IMR-90 (cell line): Measurements from ENCODE around the gene GFOD2. TPM values are rescaled to one million over a fixed set of nuclear protein-coding genes. Genes with fewer than 3 reads are reported as not detected.

Source experiments
- ATAC-seq: fragments of 200-7000 bp; cut with Tn5 transposase; 2 replicates; pipeline ENCODE4 v1.9.1; 2020; ENCODE audit warnings: low read depth, mild to moderate bottlenecking, moderate library complexity
- BruUV-seq: library from RNA; stranded (reverse); fragments of 400-500 nt; replicated peaks from 2 replicates; lab custom pipeline; 2021; lab: Mats Ljungman, UMichigan
- CTCF ChIA-PET: fragments of 300-600 bp; formaldehyde crosslinking; extraction: SDS; loops from one replicate; lab custom pipeline; 2021; ENCODE audit warnings: antibody characterized with exemption; lab: Yijun Ruan, JAX
- POLR2A ChIA-PET: fragments of 300-600 bp; sonication (Branson Sonifier 250); formaldehyde crosslinking; loops from one replicate; lab custom pipeline; 2022; ENCODE audit warnings: antibody characterized with exemption; ENCODE audit not compliant: unreplicated experiment; lab: Charles Lee
- DNase-seq: peaks from one replicate; pipeline ENCODE4 v3.0.0; 2013
- H2AFZ ChIP-seq: replicated peaks from 2 replicates; pipeline ENCODE3; 2013; ENCODE audit warnings: low read length, mild to moderate bottlenecking; ENCODE audit not compliant: poor library complexity
- H2AK5ac ChIP-seq: 2 replicates; pipeline ENCODE4 v1.6.1; 2013; ENCODE audit warnings: low read depth, low read length, inconsistent platforms
- H2AK9ac ChIP-seq: replicated peaks from 2 replicates; pipeline ENCODE3; 2013; ENCODE audit warnings: mild to moderate bottlenecking, low read depth, low read length, moderate library complexity; ENCODE audit not compliant: poor library complexity
- H2BK120ac ChIP-seq: 2 replicates; pipeline ENCODE4 v1.6.1; 2013; ENCODE audit warnings: low read depth, low read length, inconsistent platforms
- H2BK15ac ChIP-seq: 3 replicates; pipeline ENCODE4 v1.6.1; 2013; ENCODE audit warnings: low read depth, low read length, inconsistent platforms
- H2BK20ac ChIP-seq: 2 replicates; pipeline ENCODE4 v1.6.1; 2013; ENCODE audit warnings: low read depth, mild to moderate bottlenecking, inconsistent platforms, low read length, moderate library complexity
- H2BK5ac ChIP-seq: 2 replicates; pipeline ENCODE4 v1.6.1; 2013; ENCODE audit warnings: mild to moderate bottlenecking, low read depth, low read length, inconsistent platforms; ENCODE audit not compliant: poor library complexity, severe bottlenecking
- H3K14ac ChIP-seq: replicated peaks from 2 replicates; pipeline ENCODE4 v1.6.1; 2013; ENCODE audit warnings: low read depth, low read length, inconsistent platforms
- H3K18ac ChIP-seq: 2 replicates; pipeline ENCODE4 v1.6.1; 2013; ENCODE audit warnings: low read depth, low read length, control low read depth
- H3K23ac ChIP-seq: 2 replicates; pipeline ENCODE4 v1.6.1; 2013; ENCODE audit warnings: low read depth, low read length, inconsistent platforms
- H3K27ac ChIP-seq: 2 replicates; pipeline ENCODE4 v1.5.1; 2013; ENCODE audit warnings: mild to moderate bottlenecking, control low read depth, low read length; ENCODE audit not compliant: insufficient read depth
- H3K27me3 ChIP-seq: 2 replicates; pipeline ENCODE4 v1.6.1; 2013; ENCODE audit warnings: low read length; ENCODE audit not compliant: control insufficient read depth, insufficient read depth
- H3K36me3 ChIP-seq: 2 replicates; pipeline ENCODE4 v1.6.1; 2013; ENCODE audit warnings: low read length, mixed read lengths; ENCODE audit not compliant: control insufficient read depth, insufficient read depth
- H3K4ac ChIP-seq: 2 replicates; pipeline ENCODE4 v1.6.1; 2013; ENCODE audit warnings: low read depth, low read length, inconsistent platforms
- H3K4me1 ChIP-seq: 2 replicates; pipeline ENCODE4 v1.6.1; 2013; ENCODE audit warnings: low read length, mixed read lengths; ENCODE audit not compliant: control insufficient read depth, insufficient read depth
- H3K4me2 ChIP-seq: 2 replicates; pipeline ENCODE4 v1.6.1; 2013; ENCODE audit warnings: low read depth, mild to moderate bottlenecking, control low read depth, low read length, moderate library complexity
- H3K4me3 ChIP-seq: 2 replicates; pipeline ENCODE4 v1.5.1; 2013; ENCODE audit warnings: low read depth, mild to moderate bottlenecking, control low read depth, low read length, moderate library complexity; ENCODE audit not compliant: insufficient read depth
- H3K56ac ChIP-seq: 2 replicates; pipeline ENCODE4 v1.6.1; 2013; ENCODE audit warnings: low read length, inconsistent platforms; ENCODE audit not compliant: insufficient read depth; ENCODE audit errors: extremely low read depth
- H3K79me1 ChIP-seq, 2 experiments: 2 replicates each; pipeline ENCODE4 v1.6.1; 2013; ENCODE audit warnings: low read length in 2 of 2, inconsistent platforms in 1 of 2, low read depth in 1 of 2
- H3K9ac ChIP-seq: 2 replicates; pipeline ENCODE4 v1.6.1; 2013; ENCODE audit warnings: low read depth, low read length, control low read depth
- H3K9me1 ChIP-seq: 2 replicates; pipeline ENCODE4 v1.6.1; 2013; ENCODE audit warnings: low read length, inconsistent platforms; ENCODE audit not compliant: insufficient read depth
- H3K9me3 ChIP-seq: 2 replicates; pipeline ENCODE4 v1.6.1; 2013; ENCODE audit warnings: low read length; ENCODE audit not compliant: control insufficient read depth, insufficient read depth
- H4K20me1 ChIP-seq: 2 replicates; pipeline ENCODE4 v1.6.1; 2013; ENCODE audit warnings: low read length, inconsistent platforms; ENCODE audit not compliant: insufficient read depth
- H4K5ac ChIP-seq: 2 replicates; pipeline ENCODE4 v1.6.1; 2013; ENCODE audit warnings: mild to moderate bottlenecking, low read depth, low read length, control low read depth
- H4K8ac ChIP-seq, 2 experiments: 2 replicates each; pipeline ENCODE4 v1.6.1; 2013; ENCODE audit warnings: low read depth in 2 of 2, low read length in 2 of 2, control low read depth in 1 of 2, inconsistent platforms in 1 of 2
- H4K91ac ChIP-seq: 2 replicates; pipeline ENCODE4 v1.6.1; 2013; ENCODE audit warnings: low read depth, low read length, inconsistent platforms; ENCODE audit not compliant: insufficient read depth
- BHLHE40 ChIP-seq: fragments of 150-350 bp; IDR thresholded peaks from 2 replicates; pipeline ENCODE4 v1.6.1; 2016; ENCODE audit warnings: mild to moderate bottlenecking, low read depth, low read length
- CEBPB ChIP-seq: IDR thresholded peaks from 2 replicates; pipeline ENCODE4 v1.6.1; 2012; ENCODE audit warnings: low read depth, low read length, improper control_type of control experiment
- NFE2L2 ChIP-seq: fragments of 150-350 bp; IDR thresholded peaks from 2 replicates; pipeline ENCODE4 v1.6.1; 2016; ENCODE audit warnings: low read depth, mild to moderate bottlenecking, low read length
- POLR2A ChIP-seq: IDR thresholded peaks from 2 replicates; pipeline ENCODE4 v1.6.1; 2012; ENCODE audit warnings: mild to moderate bottlenecking, low read depth, low read length
- WGBS, 2 experiments: methylation state at CpG; one replicate each; pipeline versions ENCODE4 v1.1.5 to v1.1.7; 2013; ENCODE audit warnings: missing lambda C conversion rate in 2 of 2; ENCODE audit not compliant: insufficient read length in 1 of 2; ENCODE audit errors: extremely low coverage in 2 of 2; 5-methylcytosine and 5-hydroxymethylcytosine counted together
- dilution Hi-C: fragments of 300-500 bp; cut with HindIII; formaldehyde crosslinking; loops from one replicate; pipeline ENCODE4 v1.14.3; 2018; ENCODE audit warnings: low sequenced_read_pairs; ENCODE audit not compliant: unreplicated experiment
- in situ Hi-C: fragments of 300-500 bp; cut with MboI; formaldehyde crosslinking; loops from 3 replicates; pipeline ENCODE4 v1.14.3; 2019; ENCODE audit warnings: low sequenced_read_pairs, inconsistent platforms, mixed read lengths
- intact Hi-C: fragments of 100-400 bp; cut with micrococcal nuclease; formaldehyde crosslinking; loops from 2 replicates; pipeline ENCODE4 v1.10.0; 2022
- polyA plus RNA-seq, 3 experiments: library from polyadenylated mRNA; depleted of rRNA; stranded (reverse); fragments of >200 nt; gene quantifications; 2 replicates each; pipeline ENCODE4 v1.2.3, GENCODE V29; 2012; ENCODE audit warnings: low replicate concordance in 1 of 3
- total RNA-seq: library from RNA; depleted of rRNA; stranded (reverse); fragments of >200 nt; gene quantifications from 2 replicates; pipeline ENCODE4 v1.2.3, GENCODE V29; 2012
- TF ChIP-seq, protein P1 (sequence below): fragments of 150-350 bp; IDR thresholded peaks from 2 replicates; pipeline ENCODE4 v1.6.1; 2016; ENCODE audit warnings: low read depth, mild to moderate bottlenecking, low read length, moderate library complexity, borderline replicate concordance

GFOD2 gene
- total and polyA plus RNA-seq, 2 of the 4 experiments (the other 2 are of a cell fraction): 12.3 to 18.1 TPM

- POLR2A ChIA-PET: no interaction called here
- no TSS peak for BruUV-seq
- Histone ChIP-seq H3K4me3 (no peak overlapping the region), H3K9me1 (no peaks in the 10 kb centered on the region), H2BK20ac (no peak overlapping the region), H3K4me2 (no peak overlapping the region), H2AFZ (no peak overlapping the region), H3K27me3 (no peaks in the 10 kb centered on the region), H3K4me1 (peaks cover 12% of the 10 kb centered on the region), H4K91ac (no peak overlapping the region), H2AK9ac (no peak overlapping the region), H3K27ac (no peak overlapping the region), H3K79me1 (peaks cover 4 to 14% of the 10 kb centered on the region in 2 experiments; a peak in 3 of 4 replicates), H3K18ac (no peak overlapping the region), H3K9me3 (no peaks in the 10 kb centered on the region), H2BK5ac (no peak overlapping the region), H4K8ac (no peak overlapping the region), H4K5ac (no peak overlapping the region), H4K20me1 (peaks cover 2% of the 10 kb centered on the region), H3K56ac (no peak overlapping the region), H2BK15ac (no peak overlapping the region), H3K23ac (no peak overlapping the region), H3K9ac (no peak overlapping the region), H3K36me3 (peaks cover 2% of the 10 kb centered on the region; the same call in 1 of the 2 replicates), H2BK120ac (no peak overlapping the region), H3K4ac (no peak overlapping the region), H2AK5ac (no peak overlapping the region), H3K14ac (no peak overlapping the region)
- ATAC-seq: no peak
- in situ Hi-C loops: loop anchor here (10.0 kb wide), 1 partner anchor 140 kb away; the partner anchor contains the start of gene RIPOR1
- CTCF ChIA-PET: interaction anchor here (1.5 kb wide), 1 partner anchor 144 kb away, joined by 9 read pairs; no protein-coding TSS in a partner anchor
- dilution Hi-C loops: no loop called here
- no peak for DNase-seq
- no peak for TF ChIP-seq CEBPB
- no peak for TF ChIP-seq POLR2A
- TF ChIP-seq NFE2L2: no peak
- TF ChIP-seq, protein P1, sequence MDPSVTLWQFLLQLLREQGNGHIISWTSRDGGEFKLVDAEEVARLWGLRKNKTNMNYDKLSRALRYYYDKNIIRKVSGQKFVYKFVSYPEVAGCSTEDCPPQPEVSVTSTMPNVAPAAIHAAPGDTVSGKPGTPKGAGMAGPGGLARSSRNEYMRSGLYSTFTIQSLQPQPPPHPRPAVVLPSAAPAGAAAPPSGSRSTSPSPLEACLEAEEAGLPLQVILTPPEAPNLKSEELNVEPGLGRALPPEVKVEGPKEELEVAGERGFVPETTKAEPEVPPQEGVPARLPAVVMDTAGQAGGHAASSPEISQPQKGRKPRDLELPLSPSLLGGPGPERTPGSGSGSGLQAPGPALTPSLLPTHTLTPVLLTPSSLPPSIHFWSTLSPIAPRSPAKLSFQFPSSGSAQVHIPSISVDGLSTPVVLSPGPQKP: no peak
- TF ChIP-seq BHLHE40: no peak
- 92% methylated on average over 3 of the region's 7 CpGs; no CpG with 5 or more reads in 1 of the 2 experiments for WGBS, 2 experiments
- intact Hi-C loops: no loop called here
Measured at GRCh38 chr16:67664871-67665270, 54.2 kb downstream of the GFOD2 start.
